ENCODE results near the gene PCDHGA2. TPM values are rescaled to one million over a fixed set of nuclear protein-coding genes. Genes with fewer than 3 reads are reported as not detected.
"Not testable (repeated sequence)": the region's sequence is repeated elsewhere in the genome, so short reads cannot be mapped to it uniquely, and the experiment has no call there.

The PCDHGA2 gene
- total and polyA plus RNA-seq, 2 experiments from 2014 or later = 0.45 to 1.0 TPM

- Histone ChIP-seq H3K4me1 (ENCODE audit: insufficient read depth) (no peaks in the 10 kb centered on the region), H2AFZ (no peak within 1 kb of the TSS), H4K20me1 (replicated peaks; ENCODE audit: insufficient read depth) (no peaks in the 10 kb centered on the region), H3F3A (replicated peaks; ENCODE audit: low read depth) (no peaks in the 10 kb centered on the region), H3K79me2 (replicated peaks; ENCODE audit: insufficient read depth) (no peaks in the 10 kb centered on the region), H3K4me2 (no peak within 1 kb of the TSS), H3K4me3 (no peak within 1 kb of the TSS), H3K9me2 (ENCODE audit: insufficient read depth) (0 out of 2 replicates have a peak, but pooled peaks cover 6% of the 10 kb centered on the region), H3K36me3 (ENCODE audit: insufficient read depth) (no peaks in the 10 kb centered on the region), H3K27me3 (ENCODE audit: insufficient read depth) (no peaks in the 10 kb centered on the region), H3K27ac (ENCODE audit: low read depth) (no peak within 1 kb of the TSS)
- Mint-ChIP-seq H3K9me3 (peaks cover 78% of the 10 kb centered on the region), H3K27me3 (ENCODE audit: insufficient read depth, low read depth, poor library complexity) (peaks cover 4% of the 10 kb centered on the region), H3K4me3 (no peak within 1 kb of the TSS), H3K4me1 (peaks cover 2% of the 10 kb centered on the region), H3K27ac (no peak within 1 kb of the TSS), H3K36me3 (ENCODE audit: low read depth) (peaks cover 40% of the 10 kb centered on the region)
- peak; percentile 63 for DNase-seq (ENCODE audit: low spot score)
- peak; percentile 38; the same call in 2 of the 3 replicates for ATAC-seq
- TF ChIP-seq JUNB (IDR thresholded peaks at IDR 0.05; ENCODE audit: unreplicated experiment) = no peak
- peak; percentile 42 to 49 for TF ChIP-seq CTCF (conservative IDR thresholded peaks at IDR 0.05; ENCODE audit: low read depth in 2 of 2)
Measured at GRCh38 chr5:141330299-141331080, 8.1 kb upstream of the PCDHGA2 start, which contains the start of gene PCDHGA1. TSS of gene PCDHGA1 (plus strand) at chr5:141330514.

GRCh38 chr5:141332571-141332970 lies 6.0 kb upstream of the PCDHGA2 start:
- H3K4me3 Mint-ChIP-seq; H4K20me1 ChIP-seq (replicated peaks; ENCODE audit: insufficient read depth); H3K36me3 ChIP-seq (ENCODE audit: insufficient read depth); H3K27me3 Mint-ChIP-seq (ENCODE audit: insufficient read depth, low read depth, poor library complexity); H3K4me1 ChIP-seq (ENCODE audit: insufficient read depth); DNase-seq (ENCODE audit: low spot score); H3K27ac Mint-ChIP-seq; H3K79me2 ChIP-seq (replicated peaks; ENCODE audit: insufficient read depth); H3K9me2 ChIP-seq (ENCODE audit: insufficient read depth); H3K27ac ChIP-seq (ENCODE audit: low read depth); H2AFZ ChIP-seq; H3F3A ChIP-seq (replicated peaks; ENCODE audit: low read depth); H3K4me3 ChIP-seq; H3K27me3 ChIP-seq (ENCODE audit: insufficient read depth); H3K4me1 Mint-ChIP-seq; ATAC-seq; H3K4me2 ChIP-seq: not testable (repeated sequence)
- H3K9me3 Mint-ChIP-seq = peaks cover 70% of the 10 kb centered on the region
- peaks cover 30% of the 10 kb centered on the region for H3K36me3 Mint-ChIP-seq (ENCODE audit: low read depth)

GRCh38 chr5:141340781-141341354 lies 2.3 kb downstream of the PCDHGA2 start:
- H3K9me2 ChIP-seq (ENCODE audit: insufficient read depth); H3K27me3 Mint-ChIP-seq (ENCODE audit: insufficient read depth, low read depth, poor library complexity); H3K27ac ChIP-seq (ENCODE audit: low read depth); H3K4me2 ChIP-seq; H3K4me1 Mint-ChIP-seq; H3K4me3 ChIP-seq; H2AFZ ChIP-seq; H3F3A ChIP-seq (replicated peaks; ENCODE audit: low read depth); H4K20me1 ChIP-seq (replicated peaks; ENCODE audit: insufficient read depth); H3K27ac Mint-ChIP-seq; H3K79me2 ChIP-seq (replicated peaks; ENCODE audit: insufficient read depth); DNase-seq (ENCODE audit: low spot score); H3K4me1 ChIP-seq (ENCODE audit: insufficient read depth); H3K4me3 Mint-ChIP-seq; ATAC-seq; H3K27me3 ChIP-seq (ENCODE audit: insufficient read depth); H3K36me3 ChIP-seq (ENCODE audit: insufficient read depth): not testable (repeated sequence)
- Mint-ChIP-seq H3K36me3 (ENCODE audit: low read depth) (peaks cover 33% of the 10 kb centered on the region), H3K9me3 (peaks cover 72% of the 10 kb centered on the region)

All from GM23338 (cell line).